ENCODE measurements around the gene VWA5B1. TPM values are rescaled to one million over a fixed set of nuclear protein-coding genes. Genes with fewer than 3 reads are reported as not detected.

Gene VWA5B1
- total RNA-seq, 2 donors from 2014 or later = 0.44 TPM; not detected in 1

GRCh38 chr1:20379075-20379474 is 88.4 kb downstream of the VWA5B1 start:
- no peak overlapping the region for H3K27ac Mint-ChIP-seq
- H3K27me3 Mint-ChIP-seq (ENCODE audit: insufficient read depth) = peaks cover 90% of the 10 kb centered on the region
- TF ChIP-seq CTCF (conservative IDR thresholded peaks at IDR 0.05) = no peak
- Histone ChIP-seq H3K27ac (ENCODE audit: low read depth, low read length) (no peak overlapping the region), H3K4me3 (ENCODE audit: low read length) (no peak overlapping the region), H3K27me3 (ENCODE audit: control insufficient read depth, insufficient read depth, low read length, poor library complexity, severe bottlenecking) (peaks cover 66% of the 10 kb centered on the region), H3K9me3 (ENCODE audit: control insufficient read depth, low read length) (no peaks in the 10 kb centered on the region), H3K4me1 (ENCODE audit: control insufficient read depth, insufficient read depth, low read length) (no peaks in the 10 kb centered on the region), H3K9ac (ENCODE audit: extremely low read depth, low read length, poor library complexity, severe bottlenecking) (no peak overlapping the region), H3K36me3 (ENCODE audit: control insufficient read depth, insufficient read depth, low read length) (no peaks in the 10 kb centered on the region)
- H3K36me3 Mint-ChIP-seq (ENCODE audit: low read depth) = no peaks in the 10 kb centered on the region
- no peak for DNase-seq
- peaks cover 8% of the 10 kb centered on the region for H3K4me1 Mint-ChIP-seq
- WGBS, 2 experiments (ENCODE audit: insufficient coverage in 1 of 2, insufficient read length in 1 of 2) = 81 to 82% methylated on average over 5 to 7 of the region's 7 CpGs
- no peaks in the 10 kb centered on the region for H3K9me3 Mint-ChIP-seq
- H3K4me3 Mint-ChIP-seq = no peak overlapping the region

- 85 to 97% methylated on average over 3 to 6 of the region's 6 CpGs for WGBS, 2 experiments (ENCODE audit: insufficient coverage in 1 of 2, insufficient read length in 1 of 2)
- no peaks in the 10 kb centered on the region for H3K36me3 ChIP-seq (ENCODE audit: control insufficient read depth, insufficient read depth, low read length)
- no peaks in the 10 kb centered on the region for H3K9me3 ChIP-seq (ENCODE audit: control insufficient read depth, low read length)
- no peak overlapping the region for H3K4me3 ChIP-seq (ENCODE audit: low read length)
- H3K27me3 ChIP-seq (ENCODE audit: control insufficient read depth, insufficient read depth, low read length, poor library complexity, severe bottlenecking) = peaks cover 65% of the 10 kb centered on the region
- DNase-seq = no peak
- Mint-ChIP-seq H3K27me3 (ENCODE audit: insufficient read depth) (peaks cover 86% of the 10 kb centered on the region), H3K27ac (no peak overlapping the region), H3K4me3 (no peak overlapping the region), H3K36me3 (ENCODE audit: low read depth) (no peaks in the 10 kb centered on the region), H3K4me1 (peaks cover 12% of the 10 kb centered on the region), H3K9me3 (no peaks in the 10 kb centered on the region)
- no peak for TF ChIP-seq CTCF (conservative IDR thresholded peaks at IDR 0.05)
- no peak overlapping the region for H3K27ac ChIP-seq (ENCODE audit: low read depth, low read length)
- H3K4me1 ChIP-seq (ENCODE audit: control insufficient read depth, insufficient read depth, low read length) = no peaks in the 10 kb centered on the region
- no peak overlapping the region for H3K9ac ChIP-seq (ENCODE audit: extremely low read depth, low read length, poor library complexity, severe bottlenecking)
These were observed 89.5 kb downstream of the VWA5B1 start for GRCh38 chr1:20380175-20380574.

GRCh38 chr1:20380616-20381035 is 90.0 kb downstream of the VWA5B1 start:
- H3K4me1 ChIP-seq (ENCODE audit: control insufficient read depth, insufficient read depth, low read length) = no peaks in the 10 kb centered on the region
- no peak for TF ChIP-seq CTCF (conservative IDR thresholded peaks at IDR 0.05)
- Mint-ChIP-seq H3K9me3 (no peaks in the 10 kb centered on the region), H3K36me3 (ENCODE audit: low read depth) (no peaks in the 10 kb centered on the region), H3K27ac (no peak overlapping the region), H3K4me3 (no peak overlapping the region), H3K4me1 (peaks cover 12% of the 10 kb centered on the region), H3K27me3 (ENCODE audit: insufficient read depth) (peaks cover 82% of the 10 kb centered on the region)
- no peak for DNase-seq
- no peak overlapping the region for H3K27ac ChIP-seq (ENCODE audit: low read depth, low read length)
- H3K9ac ChIP-seq (ENCODE audit: extremely low read depth, low read length, poor library complexity, severe bottlenecking) = no peak overlapping the region
- no peaks in the 10 kb centered on the region for H3K9me3 ChIP-seq (ENCODE audit: control insufficient read depth, low read length)
- H3K4me3 ChIP-seq (ENCODE audit: low read length) = no peak overlapping the region
- peaks cover 63% of the 10 kb centered on the region for H3K27me3 ChIP-seq (ENCODE audit: control insufficient read depth, insufficient read depth, low read length, poor library complexity, severe bottlenecking)
- H3K36me3 ChIP-seq (ENCODE audit: control insufficient read depth, insufficient read depth, low read length) = no peaks in the 10 kb centered on the region
- WGBS, 2 experiments (ENCODE audit: insufficient coverage in 1 of 2, insufficient read length in 1 of 2) = 75 to 76% methylated on average over 10 to 11 of the region's 11 CpGs
